Activated CD8-positive, alpha-beta memory T cell treated with anti-CD3 and anti-CD28 coated beads, Interleukin-2, amount 50 U/mL, for 4 hours (primary cell): ENCODE measurements around the gene AKAP13.

Experiments used
- DNase-seq: peaks from one replicate; pipeline ENCODE4 v3.0.0-alpha.2; 2020

The AKAP13 gene

DNA sequence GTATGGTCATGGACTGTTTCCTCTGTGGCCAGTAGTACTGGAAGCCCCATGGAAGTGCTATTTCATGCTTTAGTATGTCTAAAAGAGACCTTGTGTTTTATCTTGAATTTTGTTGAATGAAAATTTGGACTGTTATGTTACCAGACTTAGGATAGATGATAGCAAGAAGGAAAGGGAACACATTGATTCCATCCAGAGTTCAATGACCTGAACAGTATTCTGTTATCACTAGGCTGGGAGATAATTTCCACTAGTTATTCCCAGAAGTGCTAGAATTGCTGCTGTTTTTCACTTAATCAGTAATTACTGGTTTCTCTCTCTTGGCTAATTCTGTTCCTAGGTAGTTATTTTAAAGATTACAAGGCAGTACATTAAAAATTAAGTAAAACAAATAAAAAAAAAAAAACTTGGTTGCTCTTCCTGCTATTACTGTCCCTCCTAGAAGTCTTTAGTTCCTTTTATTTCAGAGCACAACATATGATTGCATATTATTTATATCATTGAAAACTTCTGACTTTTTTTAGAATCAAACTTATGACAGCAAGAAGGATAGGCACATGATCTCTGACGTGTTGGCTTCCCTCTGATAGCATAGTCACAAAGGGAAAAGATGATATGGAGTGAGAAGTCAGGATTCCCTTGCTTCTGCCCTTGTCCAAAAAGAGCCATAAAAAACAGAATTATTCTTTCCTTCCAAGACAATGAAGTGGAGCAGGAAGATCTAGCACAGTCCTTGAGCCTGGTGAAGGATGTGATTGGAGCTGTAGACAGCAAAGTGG lies 342.2 kb downstream of the AKAP13 start:
- no peak for DNase-seq

DNA sequence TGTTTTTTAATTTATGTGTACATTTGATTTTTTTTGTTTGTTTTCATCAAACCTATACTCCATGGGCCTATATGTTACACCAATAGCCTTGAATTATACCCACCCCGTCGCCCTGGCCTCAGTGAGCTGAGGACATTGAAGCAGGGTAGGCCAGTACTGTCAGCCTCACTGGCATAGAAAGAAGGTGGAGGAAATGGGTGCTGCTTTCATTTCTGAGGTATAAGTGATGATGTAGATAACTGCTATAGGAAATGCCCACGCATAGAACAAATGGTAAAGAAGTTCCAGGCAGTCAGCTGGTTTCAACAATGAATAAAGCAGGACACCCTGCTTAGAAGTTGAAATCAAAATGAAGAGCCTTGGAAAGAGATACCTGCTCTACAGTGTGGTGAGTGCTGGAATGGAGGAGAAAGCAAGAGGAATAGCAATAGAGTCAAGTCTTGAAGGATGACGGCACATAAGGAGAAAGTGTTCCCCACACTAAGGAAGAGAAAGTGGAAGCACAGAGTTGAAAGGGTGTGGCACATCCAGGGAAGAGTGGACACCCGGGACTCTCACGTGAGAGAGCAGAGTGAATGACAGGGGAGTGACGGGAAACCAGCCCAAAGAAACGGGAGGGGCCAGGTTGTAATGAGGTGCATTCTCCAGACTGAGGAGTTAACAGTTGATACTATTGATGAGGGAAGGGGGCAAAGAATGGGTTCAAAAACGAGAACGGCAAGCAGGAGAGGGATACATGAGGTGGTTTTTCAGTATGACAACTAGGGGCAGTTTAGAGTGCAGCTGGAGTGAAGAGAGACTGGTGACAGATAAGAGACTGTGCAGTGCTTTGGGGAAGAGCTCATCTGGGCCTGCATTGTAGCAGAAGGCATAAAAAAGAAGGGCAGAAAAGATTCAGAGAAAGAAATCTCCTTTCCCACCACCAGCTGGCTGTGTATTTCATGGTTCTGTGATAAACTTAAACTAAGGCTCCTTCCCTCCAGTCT lies 343.9 kb downstream of the AKAP13 start:
- no peak for DNase-seq

DNA sequence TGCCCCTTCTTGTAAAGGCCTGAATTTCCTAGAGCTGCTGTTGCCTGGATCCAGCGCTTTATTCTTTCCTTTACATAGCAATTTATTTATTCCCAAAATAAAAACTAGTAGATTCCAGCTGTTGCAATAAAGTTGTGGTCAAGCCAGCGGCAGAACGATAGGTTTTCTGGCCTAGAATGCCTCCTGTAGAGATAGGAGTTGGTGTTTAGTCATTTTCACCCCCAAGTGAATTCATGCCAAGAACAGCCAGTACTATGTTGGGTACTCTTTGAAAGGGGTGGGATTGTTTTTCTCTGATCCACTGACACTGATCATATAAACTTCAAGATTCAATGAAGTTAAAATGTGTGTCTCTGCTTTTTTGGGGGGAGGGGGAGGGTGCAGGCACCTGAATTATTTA lies 344.6 kb downstream of the AKAP13 start:
- no peak for DNase-seq

GRCh38 chr15:85725564-85725963 lies 345.2 kb downstream of the AKAP13 start:
- DNase-seq = no peak

DNA sequence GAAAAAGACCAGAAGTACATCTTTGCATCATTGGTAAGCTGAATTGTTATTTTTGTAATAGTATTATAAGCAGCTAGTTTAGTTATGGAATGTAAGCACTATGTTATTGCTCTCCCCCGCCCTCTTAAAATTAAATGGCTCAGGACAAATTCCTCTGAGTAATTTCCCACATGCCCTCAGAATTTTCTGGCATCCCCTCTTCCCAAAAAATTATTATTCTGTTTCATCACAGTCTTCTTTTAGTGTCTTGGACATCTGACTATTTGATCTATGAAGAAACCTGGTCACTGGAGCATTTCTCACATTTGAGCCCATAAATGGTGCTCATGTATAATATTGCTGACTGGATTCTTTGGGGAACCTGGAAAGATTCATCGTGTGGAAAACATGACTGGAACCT lies 346.1 kb downstream of the AKAP13 start:
- DNase-seq = no peak

GRCh38 chr15:85727068-85727467 lies 346.7 kb downstream of the AKAP13 start:
- no peak for DNase-seq

DNA sequence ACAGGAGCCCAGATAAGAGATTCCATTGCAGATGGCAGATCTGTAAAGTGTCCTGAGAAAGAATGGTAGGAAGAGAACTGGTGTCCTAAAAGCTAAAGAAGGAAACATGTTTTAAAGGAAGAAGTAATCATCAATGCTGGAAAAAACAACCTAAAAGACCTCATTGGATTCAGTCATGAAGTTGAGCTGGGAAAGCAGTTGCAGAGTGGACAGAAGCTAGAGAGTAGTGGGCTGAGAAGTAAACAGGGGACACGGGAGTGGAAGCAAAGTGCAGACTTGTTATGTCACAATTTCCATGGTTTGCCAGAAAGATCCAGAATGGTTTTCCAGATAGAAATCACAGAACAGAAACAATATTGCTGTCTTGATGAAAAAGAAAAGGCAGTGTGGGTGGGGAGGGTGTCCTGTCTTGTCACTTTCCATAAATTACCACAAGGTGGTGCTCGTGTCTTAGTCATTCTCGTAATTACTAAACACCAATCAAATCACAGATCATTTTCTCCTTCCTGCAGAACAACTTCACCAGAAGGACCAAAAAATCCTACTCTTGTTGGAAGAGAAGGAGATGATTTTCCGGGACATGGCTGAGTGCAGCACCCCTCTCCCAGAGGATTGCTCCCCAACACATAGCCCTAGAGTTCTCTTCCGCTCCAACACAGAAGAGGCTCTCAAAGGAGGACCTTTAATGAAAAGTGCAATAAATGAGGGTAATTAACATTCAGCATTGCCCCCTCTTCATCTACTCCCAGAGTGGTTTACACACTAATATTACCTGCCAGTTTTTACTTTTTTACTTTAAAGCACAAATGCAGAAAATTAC lies 349.8 kb downstream of the AKAP13 start:
- DNase-seq = no peak

DNA sequence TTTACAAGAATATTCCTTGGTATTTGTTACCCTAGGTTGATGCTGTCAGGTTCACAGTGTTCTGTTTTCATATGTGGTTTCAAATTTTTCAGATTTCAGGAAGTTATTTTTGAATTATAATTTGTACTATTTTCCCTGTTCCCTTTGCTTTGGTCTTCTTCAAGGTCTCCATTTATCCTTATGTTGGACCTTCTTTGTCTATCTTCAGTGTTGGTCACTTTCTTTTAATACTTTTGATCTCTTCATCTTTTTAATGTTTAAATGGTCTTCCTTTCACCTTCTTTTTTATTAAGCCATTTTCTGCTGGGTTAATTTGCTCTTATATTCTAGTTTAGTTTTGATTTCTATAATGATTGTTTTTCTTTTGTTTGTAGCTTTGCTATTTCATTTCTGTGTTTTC lies 353.0 kb downstream of the AKAP13 start:
- no peak for DNase-seq

- DNase-seq = no peak
These were observed 356.7 kb downstream of the AKAP13 start for GRCh38 chr15:85737061-85737460.

DNA sequence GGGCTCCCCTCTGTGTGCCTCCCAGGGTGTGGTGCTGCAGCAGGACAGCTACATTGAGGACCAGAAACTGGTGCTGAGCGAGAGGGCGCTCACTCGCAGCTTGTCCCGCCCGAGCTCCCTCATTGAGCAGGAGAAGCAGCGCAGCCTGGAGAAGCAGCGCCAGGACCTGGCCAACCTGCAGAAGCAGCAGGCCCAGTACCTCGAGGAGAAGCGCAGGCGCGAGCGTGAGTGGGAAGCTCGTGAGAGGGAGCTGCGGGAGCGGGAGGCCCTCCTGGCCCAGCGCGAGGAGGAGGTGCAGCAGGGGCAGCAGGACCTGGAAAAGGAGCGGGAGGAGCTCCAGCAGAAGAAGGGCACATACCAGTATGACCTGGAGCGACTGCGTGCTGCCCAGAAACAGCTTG lies 360.6 kb downstream of the AKAP13 start:
- no peak for DNase-seq

- no peak for DNase-seq
These were observed 361.3 kb downstream of the AKAP13 start for GRCh38 chr15:85741662-85742061.

DNA sequence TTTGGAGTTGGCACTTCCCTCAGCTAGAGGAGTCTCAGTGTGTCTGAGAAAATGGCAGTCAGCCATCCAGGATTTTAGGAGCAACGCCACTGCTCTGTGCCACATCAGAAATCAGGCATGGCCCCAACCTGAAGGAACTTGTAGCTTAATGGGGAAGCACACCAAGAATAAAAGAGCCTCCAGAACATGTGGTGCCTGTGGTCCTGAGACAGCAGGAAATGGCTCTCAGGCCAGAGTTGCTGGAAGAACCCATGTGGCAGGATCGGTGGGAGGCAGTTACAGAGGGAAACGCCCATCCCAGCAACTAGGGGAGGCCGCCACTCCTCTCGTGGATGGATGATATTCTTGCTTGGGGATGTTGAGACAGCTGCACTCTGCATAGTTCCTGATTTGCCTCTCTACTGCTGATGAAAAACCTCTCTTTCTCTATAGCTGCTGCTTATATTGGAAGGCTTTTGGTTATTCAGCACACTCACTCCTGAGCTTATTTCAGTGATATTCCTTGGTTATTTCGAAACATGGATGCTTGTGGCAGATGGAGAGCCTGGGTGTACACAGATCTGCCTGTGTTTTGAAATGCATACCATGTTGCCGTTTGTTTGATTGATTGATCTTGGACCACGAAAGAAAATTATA lies 361.9 kb downstream of the AKAP13 start:
- no peak for DNase-seq

DNA sequence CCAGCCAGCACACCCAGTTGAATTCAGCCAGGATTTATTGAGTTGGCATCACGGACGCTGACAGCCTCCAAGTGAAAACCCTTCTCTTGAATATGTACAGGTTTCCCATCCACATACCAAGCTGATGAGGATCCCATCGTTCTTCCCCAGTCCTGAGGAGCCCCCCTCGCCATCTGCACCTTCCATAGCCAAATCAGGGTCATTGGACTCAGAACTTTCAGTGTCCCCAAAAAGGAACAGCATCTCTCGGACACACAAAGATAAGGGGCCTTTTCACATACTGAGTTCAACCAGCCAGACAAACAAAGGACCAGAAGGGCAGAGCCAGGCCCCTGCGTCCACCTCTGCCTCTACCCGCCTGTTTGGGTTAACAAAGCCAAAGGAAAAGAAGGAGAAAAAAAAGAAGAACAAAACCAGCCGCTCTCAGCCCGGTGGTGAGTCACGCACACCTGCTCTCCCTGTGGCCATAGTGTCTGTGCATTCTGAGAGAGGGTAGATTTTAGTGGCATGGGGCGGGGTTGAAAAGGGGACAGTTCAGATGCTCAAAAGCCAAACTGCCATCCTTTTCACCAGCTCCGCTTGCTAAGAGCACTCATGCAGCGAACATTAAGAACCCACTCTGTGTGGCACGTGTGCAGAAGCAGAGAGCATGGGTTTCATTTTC lies 363.1 kb downstream of the AKAP13 start:
- no peak for DNase-seq

DNA sequence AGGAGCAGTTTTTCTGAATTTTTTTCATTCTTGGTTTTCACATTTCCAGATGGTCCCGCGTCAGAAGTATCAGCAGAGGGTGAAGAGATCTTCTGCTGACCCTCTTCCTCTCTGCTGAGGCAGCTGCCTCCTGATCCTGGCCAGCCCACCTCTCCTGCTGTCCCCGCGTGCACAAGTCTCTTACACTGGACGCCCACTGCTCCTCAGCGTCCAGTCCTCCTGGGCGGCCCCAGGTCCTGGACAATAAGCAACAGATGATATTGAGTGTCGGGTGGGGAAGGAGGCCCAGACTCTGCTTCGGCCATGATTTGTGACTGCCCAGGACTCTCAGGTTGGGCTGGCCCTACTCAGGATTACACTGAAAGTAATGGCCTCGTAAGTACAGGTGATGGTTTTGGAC lies 364.2 kb downstream of the AKAP13 start:
- DNase-seq = no peak

GRCh38 chr15:85745023-85745422 lies 364.6 kb downstream of the AKAP13 start:
- DNase-seq = no peak

DNA sequence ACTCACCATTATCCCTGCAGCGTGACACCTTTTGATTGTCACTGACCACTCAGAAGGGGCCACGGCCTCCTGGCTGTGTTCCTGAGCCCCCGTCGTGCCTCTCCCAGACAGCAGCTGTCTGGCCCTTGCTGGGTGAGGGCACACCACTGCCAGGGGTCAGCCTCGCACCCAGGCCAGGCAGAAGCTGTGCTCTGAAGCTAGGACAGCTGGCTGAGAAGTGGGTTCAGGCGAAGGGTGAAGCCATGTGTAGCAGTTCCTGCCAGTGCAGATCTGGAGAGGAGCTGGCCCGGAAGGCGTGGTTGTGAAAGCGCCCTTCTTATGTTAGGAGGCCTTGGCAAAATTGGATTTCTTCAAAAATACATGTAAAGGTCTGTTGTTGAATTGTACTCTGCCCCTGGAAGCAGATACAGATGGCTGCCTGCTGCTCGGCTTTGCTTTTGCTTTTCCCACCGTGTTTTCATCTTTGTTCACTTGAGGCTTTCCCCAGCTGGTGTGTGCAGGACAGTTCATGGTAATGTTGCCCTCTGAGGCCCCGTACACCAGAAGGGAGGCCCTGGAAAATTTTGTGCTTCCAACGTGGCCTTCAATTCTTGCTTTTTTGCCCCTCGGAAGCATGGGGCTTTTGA lies 365.2 kb downstream of the AKAP13 start:
- DNase-seq = no peak

GRCh38 chr15:85746641-85747040 lies 366.2 kb downstream of the AKAP13 start:
- DNase-seq = no peak

GRCh38 chr15:85748176-85748575 lies 367.8 kb downstream of the AKAP13 start:
- no peak for DNase-seq

- DNase-seq = no peak
These were observed 368.3 kb downstream of the AKAP13 start for GRCh38 chr15:85748729-85749128.

GRCh38 chr15:85749261-85750151 lies 369.1 kb downstream of the AKAP13 start:
- no peak for DNase-seq
